GM12878 (cell line): Measurements from ENCODE around the gene CROCC. TPM values are rescaled to one million over a fixed set of nuclear protein-coding genes. Genes with fewer than 3 reads are reported as not detected.

Experiments used
- ATF7 ChIP-seq: fragments of 450-650 bp; IDR thresholded peaks from 2 replicates; pipeline ENCODE4 v1.6.1; 2016; ENCODE audit warnings: low read depth, mild to moderate bottlenecking
- BRCA1 ChIP-seq: IDR thresholded peaks from 2 replicates; pipeline ENCODE4 v1.6.1; 2011; ENCODE audit warnings: low read depth, low read length, improper control_type of control experiment
- CEBPB ChIP-seq, 2 experiments: fragments of 150-350 bp in 1 of 2; IDR thresholded peaks; 2 replicates each; pipeline ENCODE4 v1.6.1; 2012 to 2014; ENCODE audit warnings: low read depth in 2 of 2, low read length in 2 of 2, borderline replicate concordance in 1 of 2, inconsistent platforms in 1 of 2
- CHD1 ChIP-seq: IDR thresholded peaks from 2 replicates; pipeline ENCODE4 v1.6.1; 2012; ENCODE audit warnings: low read depth, low read length, improper control_type of control experiment
- CHD4 ChIP-seq: fragments of 200-600 bp; sonication (generic); IDR thresholded peaks from 2 replicates; pipeline ENCODE4 v1.6.1; 2016; ENCODE audit warnings: mild to moderate bottlenecking
- CREM ChIP-seq: IDR thresholded peaks from 2 replicates; pipeline ENCODE4 v1.6.1; 2014; ENCODE audit warnings: antibody characterized with exemption, low read depth
- KDM1A ChIP-seq: fragments of 200-600 bp; sonication (generic); IDR thresholded peaks from 2 replicates; pipeline ENCODE4 v1.6.1; 2016; ENCODE audit warnings: borderline replicate concordance
- MTA2 ChIP-seq: fragments of 450-650 bp; IDR thresholded peaks from 2 replicates; pipeline ENCODE4 v1.6.1; 2016; ENCODE audit warnings: low read depth, mild to moderate bottlenecking, moderate library complexity
- MXI1 ChIP-seq: fragments of 150-350 bp; IDR thresholded peaks from 2 replicates; pipeline ENCODE4 v1.6.1; 2011; ENCODE audit warnings: low read depth, mild to moderate bottlenecking, inconsistent platforms, low read length, improper control_type of control experiment
- NFYB ChIP-seq: IDR thresholded peaks from 2 replicates; pipeline ENCODE4 v1.6.1; 2011; ENCODE audit warnings: low read depth, mild to moderate bottlenecking, low read length, improper control_type of control experiment, moderate library complexity; ENCODE audit not compliant: insufficient read depth
- NRF1 ChIP-seq: conservative IDR thresholded peaks from 2 replicates; pipeline ENCODE4 v1.6.1; 2011; ENCODE audit warnings: mild to moderate bottlenecking, low read depth, low read length, improper control_type of control experiment
- PAX5 ChIP-seq: IDR thresholded peaks from 2 replicates; pipeline ENCODE4 v1.6.1; 2011; ENCODE audit warnings: low read depth, low read length, borderline replicate concordance
- PRDM15 ChIP-seq: fragments of 450-650 bp; formaldehyde crosslinking; IDR thresholded peaks from 2 replicates; pipeline ENCODE4 v1.4.0; 2020; ENCODE audit warnings: mild to moderate bottlenecking, moderate library complexity
- REST ChIP-seq: IDR thresholded peaks from 2 replicates; pipeline ENCODE4 v1.6.1; 2012; ENCODE audit warnings: mild to moderate bottlenecking, low read depth, low read length
- SMAD1 ChIP-seq: fragments of 450-650 bp; IDR thresholded peaks from 2 replicates; pipeline ENCODE4 v1.6.1; 2018; ENCODE audit warnings: mild to moderate bottlenecking, low read depth; ENCODE audit not compliant: partially characterized antibody
- SRF ChIP-seq, 2 experiments: IDR thresholded peaks; 2 replicates each; pipeline ENCODE4 v1.6.1; 2011; ENCODE audit warnings: low read depth in 2 of 2, low read length in 2 of 2, mild to moderate bottlenecking in 1 of 2, moderate library complexity in 1 of 2
- ZBED1 ChIP-seq: IDR thresholded peaks from 2 replicates; pipeline ENCODE4 v1.6.1; 2016; ENCODE audit warnings: borderline replicate concordance
- ZNF274 ChIP-seq: IDR thresholded peaks from one replicate; pipeline ENCODE4 v1.8.0; 2011; ENCODE audit not compliant: insufficient read length, insufficient read depth
- polyA plus RNA-seq, 11 experiments: library from polyadenylated mRNA; depleted of rRNA in 4 of 11; unstranded in 6 of 11; stranded (reverse) in 5 of 11; fragments of >200 nt; fragmentation: Nextera tagmentation in 4 of 11; fragmentation: Illumina TruSeq in 1 of 11; extraction: Ambion mirVana in 4 of 11; extraction: Trizol in 1 of 11; gene quantifications; 1 replicate in 1 of 11; 2 replicates in 10 of 11; pipeline versions ENCODE4 v1.2.1 to v1.2.3, GENCODE V29; 2011 to 2016; ENCODE audit warnings: inconsistent platforms in 2 of 11, missing spikeins in 2 of 11, low read depth in 1 of 11
- total RNA-seq, 4 experiments: library from RNA; depleted of rRNA in 3 of 4; stranded (reverse); fragments of >200 nt in 3 of 4; fragmentation: Illumina TruSeq in 1 of 4; extraction: Trizol in 1 of 4; gene quantifications; 2 replicates each; pipeline versions ENCODE4 v1.2.1 to v1.2.3, GENCODE V29; 2013 to 2021
- TF ChIP-seq, protein P1 (sequence below): fragments of 150-350 bp; IDR thresholded peaks from 2 replicates; pipeline ENCODE4 v1.6.1; 2014; ENCODE audit warnings: mild to moderate bottlenecking, low read depth, low read length
- TF ChIP-seq, protein P2 (sequence below): fragments of 450-650 bp; IDR thresholded peaks from 2 replicates; pipeline ENCODE4 v1.6.1; 2016; ENCODE audit warnings: mild to moderate bottlenecking

The CROCC gene
- total and polyA plus RNA-seq, 10 of the 15 experiments (the other 5 are each of a cell fraction or from before 2014, with no cell fraction given): 0.04 to 5.5 (median 2.3) TPM

GRCh38 chr1:16904560-16905109 lies 17.1 kb upstream of the CROCC start (continued):
- TF ChIP-seq, protein P1, sequence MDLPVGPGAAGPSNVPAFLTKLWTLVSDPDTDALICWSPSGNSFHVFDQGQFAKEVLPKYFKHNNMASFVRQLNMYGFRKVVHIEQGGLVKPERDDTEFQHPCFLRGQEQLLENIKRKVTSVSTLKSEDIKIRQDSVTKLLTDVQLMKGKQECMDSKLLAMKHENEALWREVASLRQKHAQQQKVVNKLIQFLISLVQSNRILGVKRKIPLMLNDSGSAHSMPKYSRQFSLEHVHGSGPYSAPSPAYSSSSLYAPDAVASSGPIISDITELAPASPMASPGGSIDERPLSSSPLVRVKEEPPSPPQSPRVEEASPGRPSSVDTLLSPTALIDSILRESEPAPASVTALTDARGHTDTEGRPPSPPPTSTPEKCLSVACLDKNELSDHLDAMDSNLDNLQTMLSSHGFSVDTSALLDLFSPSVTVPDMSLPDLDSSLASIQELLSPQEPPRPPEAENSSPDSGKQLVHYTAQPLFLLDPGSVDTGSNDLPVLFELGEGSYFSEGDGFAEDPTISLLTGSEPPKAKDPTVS: no peak
- TF ChIP-seq NRF1 (no peak), PAX5 (no peak), CHD1 (0 out of 2 replicates have a peak, but pooled peaks have one; percentile 16), BRCA1 (no peak), CHD4 (no peak), KDM1A (no peak), ZNF274 (no peak), ATF7 (peak; percentile 97), SMAD1 (no peak), SRF (IDR thresholded peaks at IDR 0.05; ENCODE audit: low read depth in 2 of 2, low read length in 2 of 2) (peak in 1 of 2 experiments; percentile 73; a peak in 2 of 4 replicates), CREM (peak; percentile 89), REST (no peak), NFYB (peak; percentile 68; the same call in 1 of the 2 replicates), CEBPB (IDR thresholded peaks at IDR 0.05; ENCODE audit: borderline replicate concordance in 1 of 2, low read depth in 2 of 2, low read length in 2 of 2) (no peak), MXI1 (no peak), ZBED1 (no peak), MTA2 (no peak), PRDM15 (CRISPR knock-in tag) (no peak)
- TF ChIP-seq, protein P2, sequence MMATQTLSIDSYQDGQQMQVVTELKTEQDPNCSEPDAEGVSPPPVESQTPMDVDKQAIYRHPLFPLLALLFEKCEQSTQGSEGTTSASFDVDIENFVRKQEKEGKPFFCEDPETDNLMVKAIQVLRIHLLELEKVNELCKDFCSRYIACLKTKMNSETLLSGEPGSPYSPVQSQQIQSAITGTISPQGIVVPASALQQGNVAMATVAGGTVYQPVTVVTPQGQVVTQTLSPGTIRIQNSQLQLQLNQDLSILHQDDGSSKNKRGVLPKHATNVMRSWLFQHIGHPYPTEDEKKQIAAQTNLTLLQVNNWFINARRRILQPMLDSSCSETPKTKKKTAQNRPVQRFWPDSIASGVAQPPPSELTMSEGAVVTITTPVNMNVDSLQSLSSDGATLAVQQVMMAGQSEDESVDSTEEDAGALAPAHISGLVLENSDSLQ: peak; percentile 65
